Stimulated activated CD4-positive, alpha-beta T cell treated with anti-CD3 and anti-CD28 coated beads, Interleukin-4, amount 100 ng/mL, for 48 hours (primary cell): ENCODE results near the gene DMRT1.

Experiments used
- DNase-seq, 2 donors: peaks; one replicate each; pipeline ENCODE4 v3.0.0-alpha.2; 2020; ENCODE audit warnings: low read depth in 2 of 2

DMRT1 gene

GRCh38 chr9:971901-972500 is 130.5 kb downstream of the DMRT1 start:
- DNase-seq, result no peak

- DNase-seq, result no peak
These were observed 131.2 kb downstream of the DMRT1 start for GRCh38 chr9:972501-973294.

DNA sequence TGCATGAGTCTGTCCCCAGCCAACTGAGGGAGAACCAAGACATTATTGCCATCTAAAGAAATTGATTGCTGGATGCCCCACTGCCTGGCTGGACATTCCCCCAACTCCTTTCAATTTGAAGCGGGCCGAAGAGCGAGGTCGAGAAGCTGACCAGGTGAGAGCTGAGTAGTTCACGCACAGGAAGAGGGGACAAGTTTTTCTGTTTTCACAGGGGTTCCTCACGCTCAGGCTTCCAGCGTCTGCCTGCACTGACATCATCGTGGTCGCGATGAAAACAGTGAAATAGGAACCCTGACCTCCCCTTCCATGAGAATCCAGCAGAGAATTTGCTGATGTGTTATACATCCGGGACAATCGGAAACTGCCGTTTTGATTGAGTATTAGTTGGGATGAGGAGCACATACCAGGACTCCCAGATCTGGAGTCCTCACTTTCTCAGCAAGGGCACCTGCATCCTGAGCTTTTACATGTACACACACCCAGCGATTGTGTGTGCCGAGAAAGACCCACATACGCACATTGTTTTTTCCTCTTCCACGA is 131.9 kb downstream of the DMRT1 start:
- no peak for DNase-seq

- no peak for DNase-seq
These were observed 132.8 kb downstream of the DMRT1 start for GRCh38 chr9:974031-974995.

DNA sequence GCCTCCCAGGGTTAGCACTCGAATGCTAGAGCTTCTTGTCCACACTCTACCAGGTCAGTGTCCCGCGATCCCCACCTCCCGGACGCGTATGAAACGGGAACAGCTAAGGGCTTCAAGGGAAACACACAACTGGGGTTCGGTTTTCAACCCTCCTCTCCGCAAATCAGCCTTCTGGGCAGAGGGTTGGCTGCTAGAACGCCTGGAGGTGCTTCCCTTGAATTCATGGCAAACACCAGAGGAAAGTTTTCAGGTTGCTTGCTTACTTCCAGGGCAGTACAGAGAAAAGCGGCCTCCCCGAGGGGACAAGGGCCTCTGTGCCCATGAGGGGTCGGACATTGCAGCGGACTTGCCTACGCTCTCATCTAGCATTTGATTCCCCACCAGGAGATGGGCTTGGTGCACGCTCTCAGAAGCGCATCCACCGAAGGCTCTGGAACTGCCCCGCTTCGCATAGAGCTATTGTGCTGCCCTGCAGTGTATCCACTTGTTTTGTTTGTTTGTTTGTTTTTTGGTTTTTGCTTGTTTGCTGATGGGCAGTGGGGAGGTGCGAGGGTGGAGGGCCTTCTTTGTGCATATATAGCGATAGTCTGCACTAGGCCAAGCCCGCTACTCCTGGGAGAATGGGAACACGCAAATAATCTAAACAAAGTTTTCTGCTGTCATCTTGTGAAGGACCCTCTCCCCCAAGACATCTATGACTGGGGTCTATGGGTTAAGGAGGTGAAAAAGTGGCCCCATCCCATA is 133.7 kb downstream of the DMRT1 start:
- DNase-seq, result no peak

GRCh38 chr9:975740-976257 is 134.3 kb downstream of the DMRT1 start:
- no peak for DNase-seq

DNA sequence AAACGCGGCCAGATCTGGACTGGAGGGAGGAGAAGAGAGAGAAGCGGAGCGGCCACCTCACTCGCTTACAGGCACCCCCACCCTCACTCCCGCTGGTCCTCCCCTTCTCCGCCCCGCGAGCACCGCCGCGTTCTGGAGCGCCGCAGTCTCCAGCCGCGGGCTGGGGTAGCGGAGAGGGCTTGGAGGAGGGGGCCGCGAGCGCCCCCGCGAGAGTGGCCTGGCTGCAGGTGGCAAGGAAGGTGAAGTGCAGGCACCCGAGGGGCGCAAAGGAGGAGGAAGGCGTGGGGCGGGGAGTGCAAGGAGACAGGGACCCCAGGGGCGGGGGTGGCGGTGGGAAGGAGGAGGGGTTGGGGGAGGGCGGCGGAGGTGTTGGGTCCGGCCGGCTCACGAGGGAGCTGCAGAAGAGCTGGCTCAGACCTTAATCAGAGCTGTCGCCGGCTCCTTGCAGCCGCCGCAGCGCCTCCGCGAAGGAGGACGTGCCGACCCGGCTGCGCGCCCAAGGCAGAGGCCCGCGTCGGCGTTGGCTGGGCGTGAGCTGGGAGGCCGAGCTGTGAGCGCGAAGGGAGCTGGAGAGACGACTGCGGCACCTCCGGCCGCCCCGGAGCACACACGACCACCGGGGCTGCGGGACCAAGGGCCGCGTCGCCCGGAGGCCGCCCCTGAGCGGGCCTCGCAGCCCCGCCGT is 134.9 kb downstream of the DMRT1 start, which contains the start of gene DMRT3:
DMRT3 (plus strand) TSS at position 398 of the 685 bp plus-strand sequence. CDS start 347 bp downstream, outside the sequence.
- DNase-seq, result no peak

- DNase-seq, result no peak
These were observed 135.7 kb downstream of the DMRT1 start for GRCh38 chr9:976943-977837.

DNA sequence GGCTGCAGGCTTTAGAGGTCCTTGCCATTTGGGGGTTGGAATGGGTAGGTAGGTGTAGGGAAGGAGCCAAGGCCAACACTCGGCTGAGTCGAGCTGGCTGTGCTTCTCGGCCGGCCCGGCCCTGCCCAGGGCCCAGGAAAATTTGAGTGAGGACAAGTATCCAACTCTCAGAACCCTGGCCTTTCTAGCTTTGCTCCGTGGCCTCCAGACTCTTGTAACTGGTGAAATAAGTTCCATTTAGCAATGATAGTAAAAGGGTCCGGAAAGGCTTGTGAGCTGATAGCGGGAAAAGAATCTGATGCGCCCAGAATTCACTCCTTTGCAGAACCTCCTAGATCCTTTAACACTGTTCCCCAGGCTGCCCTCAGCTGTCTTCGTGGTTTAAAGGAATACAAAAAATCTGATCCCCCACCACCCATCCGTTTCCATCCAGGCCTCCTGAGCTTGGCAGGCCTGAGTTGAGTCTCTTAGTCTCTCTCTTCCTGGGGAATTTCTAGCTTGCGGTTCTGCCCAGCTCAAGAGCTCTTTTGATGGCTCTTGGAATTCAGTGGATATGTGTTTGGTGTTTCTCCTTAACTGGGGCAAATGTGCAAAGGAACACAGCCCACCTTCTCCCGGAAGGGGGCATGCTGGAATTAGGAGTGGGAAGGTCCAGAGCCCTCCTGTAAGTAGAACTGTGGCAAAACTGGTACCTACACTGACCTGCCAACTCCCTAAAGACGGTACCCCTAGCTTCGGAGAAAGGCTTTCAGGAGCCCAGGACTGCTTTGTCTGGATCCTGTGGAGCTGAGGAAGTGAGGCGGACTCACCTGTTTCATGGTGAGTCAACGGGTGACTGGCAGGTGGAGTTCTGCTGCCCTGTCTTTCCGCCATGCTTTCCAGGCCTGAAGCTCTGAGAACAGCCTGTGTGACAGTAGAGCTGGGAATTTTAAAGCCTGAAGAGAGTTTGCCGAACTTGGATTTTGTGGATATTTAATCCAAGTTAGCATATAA is 136.6 kb downstream of the DMRT1 start:
- DNase-seq, result no peak

DNA sequence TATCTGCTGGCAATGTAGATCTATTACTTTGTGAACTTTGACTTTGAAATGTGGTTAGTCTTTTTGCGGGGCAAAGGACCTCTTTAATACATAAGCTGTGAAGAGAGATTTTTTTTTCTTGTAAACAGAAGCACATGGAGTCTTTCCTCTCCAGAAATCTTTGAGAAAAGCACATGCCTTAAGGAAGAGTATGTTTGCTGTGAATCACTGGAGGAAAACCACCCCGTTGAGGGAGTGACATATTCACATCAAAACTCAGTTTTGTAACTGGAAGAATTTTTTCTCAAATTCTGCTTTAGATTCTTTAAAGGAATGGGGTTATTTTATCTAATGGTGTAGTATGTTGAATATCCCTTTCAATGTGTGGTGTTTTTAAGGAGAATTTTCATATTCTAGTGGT is 138.5 kb downstream of the DMRT1 start:
- no peak for DNase-seq

- DNase-seq, result no peak
These were observed 139.1 kb downstream of the DMRT1 start for GRCh38 chr9:980640-981039.

GRCh38 chr9:981491-981898 is 140.0 kb downstream of the DMRT1 start:
- DNase-seq, result no peak

DNA sequence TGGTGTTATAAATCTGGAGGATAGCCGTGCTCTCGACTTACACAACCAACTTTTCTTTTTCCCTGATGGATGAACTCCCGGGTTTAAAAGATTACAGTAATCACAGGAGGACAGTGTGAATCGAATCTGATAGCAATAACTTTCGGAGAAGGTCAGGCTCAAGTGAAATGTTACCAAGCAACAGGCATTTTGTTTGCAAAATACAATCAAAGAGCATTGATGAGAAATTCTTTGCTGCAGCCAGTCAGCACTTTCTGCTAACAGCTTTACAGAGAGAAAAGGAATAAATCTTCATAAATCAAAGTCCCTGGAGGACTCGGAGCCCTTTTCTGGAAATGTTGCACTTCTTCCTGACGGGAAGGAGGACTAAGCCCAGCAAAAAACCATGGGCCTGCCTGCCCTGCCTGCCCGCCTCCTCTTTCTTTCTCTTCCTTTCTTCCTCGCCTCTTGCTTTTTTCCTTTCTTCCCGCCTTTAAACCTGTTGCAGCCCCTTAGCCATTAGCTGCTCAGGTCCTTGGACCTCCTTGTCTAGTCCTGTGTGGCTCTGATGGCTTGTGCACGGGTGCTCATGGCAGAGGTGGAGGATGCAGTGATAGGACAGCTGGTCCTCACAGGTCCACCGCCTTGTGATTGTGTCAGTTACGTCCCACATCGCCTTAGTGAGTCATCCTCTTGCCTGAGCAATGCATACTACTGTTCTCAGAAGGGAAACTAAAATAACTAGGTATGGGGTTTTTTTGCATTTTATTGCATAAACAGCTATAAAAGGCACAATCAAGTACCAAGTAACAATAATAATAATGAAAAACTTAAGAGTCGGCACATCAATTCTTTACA is 141.1 kb downstream of the DMRT1 start:
- DNase-seq, result no peak

DNA sequence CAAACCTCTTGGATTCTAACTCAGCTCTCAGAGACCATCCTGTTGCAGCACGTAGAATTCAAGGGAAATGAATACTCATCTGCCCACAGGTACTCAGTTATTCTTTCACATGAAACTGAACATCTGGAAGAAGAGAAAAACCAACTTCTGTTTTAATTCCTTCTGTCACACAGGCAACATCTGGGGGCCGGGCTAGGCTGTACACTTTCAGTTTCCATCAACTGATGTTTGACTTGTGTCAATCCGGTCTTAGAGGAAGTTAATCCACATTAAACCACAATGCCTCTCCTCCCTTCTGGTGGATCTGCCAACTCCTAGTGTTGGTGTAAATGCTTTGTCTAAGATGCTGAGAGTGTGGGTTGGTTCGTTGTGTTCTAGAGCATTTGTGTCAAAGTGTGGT is 152.5 kb downstream of the DMRT1 start:
- DNase-seq, result no peak

- no peak for DNase-seq
These were observed 153.7 kb downstream of the DMRT1 start for GRCh38 chr9:995192-995591.

DNA sequence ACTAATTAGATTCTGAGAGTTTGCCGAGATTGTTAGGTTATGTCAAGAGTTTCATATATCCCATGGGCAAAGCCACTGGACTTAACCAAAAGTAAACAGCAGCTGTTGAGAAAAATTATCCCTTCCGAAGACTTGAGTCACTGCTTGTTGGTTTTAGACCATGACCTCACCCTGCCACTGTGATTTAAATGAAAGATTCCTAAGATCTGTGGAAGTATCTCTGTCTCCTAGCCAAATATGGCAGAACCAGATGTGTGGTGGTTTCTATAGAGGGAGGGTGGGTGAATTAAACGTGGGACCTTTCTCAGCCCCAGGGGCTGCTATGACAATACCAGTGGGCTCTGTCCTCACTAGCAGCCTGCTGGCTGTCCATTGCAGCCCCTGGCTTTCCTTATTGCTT is 154.3 kb downstream of the DMRT1 start:
- DNase-seq, result no peak
